Activated T-cell treated with anti-CD3 and anti-CD28 coated beads, Interleukin-2, amount 50 U/mL, for 4 hours (primary cell): ENCODE measurements around the gene SELL. TPM values are rescaled to one million over a fixed set of nuclear protein-coding genes. Genes with fewer than 3 reads are reported as not detected.
"Not testable (repeated sequence)": the region's sequence is repeated elsewhere in the genome, so short reads cannot be mapped to it uniquely, and the experiment has no call there.

Experiments
- ATAC-seq, 2 donors: fragments of 200-7000 bp; cut with Tn5 transposase; one replicate each; pipeline ENCODE4 v1.10.0; 2021
- DNase-seq: peaks from one replicate; pipeline ENCODE4 v3.0.0-alpha.2; 2020
- H3K27me3 Mint-ChIP-seq: one replicate; pipeline ENCODE4 v1.8.0; 2021; ENCODE audit warnings: low read depth, mixed read lengths
- H3K36me3 Mint-ChIP-seq: one replicate; pipeline ENCODE4 v1.8.0; 2022; ENCODE audit warnings: mixed read lengths; ENCODE audit not compliant: insufficient read depth
- H3K4me1 Mint-ChIP-seq: one replicate; pipeline ENCODE4 v1.8.0; 2021; ENCODE audit warnings: low read depth, mixed read lengths
- H3K4me3 Mint-ChIP-seq: one replicate; pipeline ENCODE4 v1.8.0; 2021; ENCODE audit warnings: mild to moderate bottlenecking, moderate library complexity, mixed read lengths
- H3K9me3 Mint-ChIP-seq: one replicate; pipeline ENCODE4 v1.8.0; 2021; ENCODE audit warnings: mixed read lengths
- total RNA-seq, 3 donors: library from RNA; stranded (reverse); gene quantifications; one replicate each; pipeline ENCODE4 v1.2.1, GENCODE V29; 2021

SELL gene
- total RNA-seq, 3 donors from 2014 or later, result 95.7 to 129 (median 112) TPM

GRCh38 chr1:169667699-169668596 is 43.5 kb downstream of the SELL start:
- peaks cover 56% of the 10 kb centered on the region for H3K4me1 Mint-ChIP-seq
- not testable (repeated sequence) for DNase-seq, H3K9me3 Mint-ChIP-seq, H3K36me3 Mint-ChIP-seq, H3K27me3 Mint-ChIP-seq
- ATAC-seq, result peak; percentile 46 to 53
- peak overlapping the region; percentile 55 for H3K4me3 Mint-ChIP-seq

DNA sequence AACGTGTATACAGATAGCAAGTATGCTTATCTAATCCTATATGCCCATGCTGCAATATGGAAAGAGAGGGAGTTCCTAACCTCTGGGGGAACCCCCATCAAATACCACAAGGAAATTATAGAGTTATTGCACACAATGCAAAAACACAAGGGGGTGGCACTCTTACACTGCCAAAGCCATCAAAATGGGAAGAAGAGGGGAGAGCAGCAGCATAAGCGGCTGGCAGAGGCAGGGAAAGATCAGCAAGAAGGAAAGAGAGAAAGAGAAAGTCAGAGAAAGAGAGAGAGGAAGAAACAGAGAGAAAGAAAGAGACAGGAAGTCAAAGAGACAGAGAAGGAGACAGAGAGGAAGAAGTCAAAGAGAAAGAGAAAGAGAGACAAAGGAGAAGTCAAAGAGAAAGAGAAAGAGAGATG is 44.2 kb downstream of the SELL start:
- peaks cover 55% of the 10 kb centered on the region for H3K4me1 Mint-ChIP-seq

GRCh38 chr1:169662680-169663079 is 48.7 kb downstream of the SELL start:
- not testable (repeated sequence) for H3K27me3 Mint-ChIP-seq, H3K9me3 Mint-ChIP-seq, H3K36me3 Mint-ChIP-seq, ATAC-seq, DNase-seq
- peaks cover 58% of the 10 kb centered on the region for H3K4me1 Mint-ChIP-seq
- peak overlapping the region; percentile 65 for H3K4me3 Mint-ChIP-seq

More for the DNA sequence above, 44.2 kb downstream of the SELL start:
- H3K4me3 Mint-ChIP-seq, result peak overlapping the region; percentile 55
- DNase-seq, H3K36me3 Mint-ChIP-seq, H3K9me3 Mint-ChIP-seq, H3K27me3 Mint-ChIP-seq: not testable (repeated sequence)
- ATAC-seq, result peak; percentile 90 to 93

- not testable (repeated sequence) for DNase-seq, ATAC-seq, H3K4me3 Mint-ChIP-seq, H3K27me3 Mint-ChIP-seq, H3K9me3 Mint-ChIP-seq, H3K36me3 Mint-ChIP-seq
- H3K4me1 Mint-ChIP-seq, result peaks cover 60% of the 10 kb centered on the region
Measured at GRCh38 chr1:169661066-169661465, 50.4 kb downstream of the SELL start.

DNA sequence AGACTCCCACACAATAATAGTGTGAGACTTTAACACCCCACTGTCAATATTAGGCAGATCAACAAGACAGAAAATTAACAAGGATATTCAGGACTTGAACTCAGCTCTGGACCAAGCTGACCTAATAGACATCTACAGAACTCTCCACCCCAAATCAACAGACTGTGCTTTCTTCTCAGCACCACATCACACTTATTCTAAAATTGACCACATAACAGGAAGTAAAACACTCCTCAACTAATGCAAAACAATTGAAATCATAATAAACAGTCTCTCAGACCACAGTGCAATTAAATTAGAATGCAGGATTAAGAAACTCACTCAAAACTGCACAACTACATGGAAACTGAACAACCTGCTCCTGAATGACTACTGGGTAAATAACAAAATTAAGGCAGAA is 52.6 kb downstream of the SELL start:
- Mint-ChIP-seq H3K9me3 (peaks cover 16% of the 10 kb centered on the region), H3K4me1 (peaks cover 79% of the 10 kb centered on the region)
- H3K36me3 Mint-ChIP-seq, H3K4me3 Mint-ChIP-seq, DNase-seq, H3K27me3 Mint-ChIP-seq, ATAC-seq: not testable (repeated sequence)

DNA sequence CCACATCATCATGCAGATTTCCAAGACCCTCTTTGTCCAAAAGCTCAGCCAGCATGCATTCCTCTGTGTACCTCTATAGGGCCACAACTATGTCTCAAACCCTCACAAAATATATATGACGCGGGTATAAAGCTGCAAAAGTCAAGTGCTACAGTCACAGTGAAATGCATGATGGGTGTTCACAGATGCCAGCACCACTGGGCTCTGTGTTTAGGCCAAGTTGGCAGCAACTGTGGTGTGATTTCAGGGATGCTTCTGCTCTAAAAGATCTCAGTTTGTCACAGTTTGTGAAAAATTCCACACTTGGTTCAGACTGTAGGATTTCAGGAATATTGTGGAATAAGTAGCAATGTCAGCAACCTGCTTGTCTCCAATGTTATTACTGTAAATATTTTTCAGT is 57.5 kb downstream of the SELL start:
- DNase-seq, result no peak
- ATAC-seq, result no peak
- H3K4me3 Mint-ChIP-seq, result no peak overlapping the region
- H3K36me3 Mint-ChIP-seq, result peaks cover 4% of the 10 kb centered on the region
- peaks cover 12% of the 10 kb centered on the region for H3K9me3 Mint-ChIP-seq
- H3K4me1 Mint-ChIP-seq, result peaks cover 69% of the 10 kb centered on the region
- no peaks in the 10 kb centered on the region for H3K27me3 Mint-ChIP-seq

- H3K9me3 Mint-ChIP-seq, result peaks cover 19% of the 10 kb centered on the region
- DNase-seq, result no peak
- H3K4me3 Mint-ChIP-seq, result no peak overlapping the region
- no peaks in the 10 kb centered on the region for H3K27me3 Mint-ChIP-seq
- H3K4me1 Mint-ChIP-seq, result peaks cover 58% of the 10 kb centered on the region
- peaks cover 2% of the 10 kb centered on the region for H3K36me3 Mint-ChIP-seq
- ATAC-seq, result no peak
Measured at GRCh38 chr1:169651035-169651434, 60.4 kb downstream of the SELL start.

DNA sequence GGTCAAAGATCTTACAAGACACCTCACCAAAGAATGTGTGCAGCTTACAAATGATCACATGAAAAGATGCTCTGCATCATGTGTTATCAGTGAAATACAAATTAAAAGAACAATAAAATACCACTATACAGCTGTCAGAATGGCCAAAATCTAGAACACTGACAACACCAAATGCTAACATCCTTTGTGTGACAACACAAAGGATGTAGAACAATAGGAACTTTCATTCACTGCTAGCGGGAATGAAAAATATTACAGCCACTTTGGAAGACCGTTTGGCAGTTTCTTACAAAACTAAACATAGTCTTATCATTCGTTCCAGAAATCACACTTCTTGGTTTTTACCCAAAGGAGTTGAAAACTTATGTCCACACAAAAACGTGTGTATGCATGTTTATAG is 60.9 kb downstream of the SELL start:
- H3K4me1 Mint-ChIP-seq, result peaks cover 53% of the 10 kb centered on the region

GRCh38 chr1:169648709-169649108 is 62.7 kb downstream of the SELL start:
- Mint-ChIP-seq H3K27me3 (no peaks in the 10 kb centered on the region), H3K4me3 (peak overlapping the region; percentile 60), H3K4me1 (peaks cover 45% of the 10 kb centered on the region), H3K9me3 (peaks cover 7% of the 10 kb centered on the region), H3K36me3 (no peaks in the 10 kb centered on the region)
- no peak for DNase-seq
- ATAC-seq, result peak in 1 of 2 donors; percentile 32

More for the DNA sequence above, 60.9 kb downstream of the SELL start:
- H3K36me3 Mint-ChIP-seq, result peaks cover 2% of the 10 kb centered on the region
- H3K4me3 Mint-ChIP-seq, result no peak overlapping the region
- no peaks in the 10 kb centered on the region for H3K27me3 Mint-ChIP-seq
- no peak for DNase-seq
- H3K9me3 Mint-ChIP-seq, result peaks cover 19% of the 10 kb centered on the region
- no peak for ATAC-seq

DNA sequence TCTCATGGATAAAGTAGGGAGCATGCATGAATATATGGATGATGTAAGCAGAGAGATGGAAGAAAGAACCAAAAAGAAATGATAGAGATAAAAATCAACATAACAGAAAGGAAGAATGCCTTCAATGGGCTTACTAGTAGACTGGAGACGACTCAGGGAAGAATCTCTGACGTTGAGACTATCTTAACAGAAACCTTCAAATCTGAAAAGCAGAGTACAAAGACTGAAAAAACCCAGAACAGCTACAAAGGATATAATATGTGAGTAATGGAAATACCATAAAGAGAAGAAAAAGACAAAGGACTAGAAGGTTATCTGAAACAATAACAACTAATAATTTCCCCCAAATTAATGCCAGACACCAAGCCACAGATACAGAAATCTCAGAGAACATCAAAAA is 63.2 kb downstream of the SELL start:
- H3K4me3 Mint-ChIP-seq, result peak overlapping the region; percentile 60
- ATAC-seq, result no peak

GRCh38 chr1:169647512-169647911 is 63.9 kb downstream of the SELL start:
- ATAC-seq (no peak), DNase-seq (no peak)
- H3K9me3 Mint-ChIP-seq, result peaks cover 7% of the 10 kb centered on the region
- peaks cover 45% of the 10 kb centered on the region for H3K4me1 Mint-ChIP-seq
- peak overlapping the region; percentile 60 for H3K4me3 Mint-ChIP-seq
- H3K27me3 Mint-ChIP-seq, result no peaks in the 10 kb centered on the region
- no peaks in the 10 kb centered on the region for H3K36me3 Mint-ChIP-seq

More for the DNA sequence above, 63.2 kb downstream of the SELL start:
- peaks cover 7% of the 10 kb centered on the region for H3K9me3 Mint-ChIP-seq
- no peaks in the 10 kb centered on the region for H3K36me3 Mint-ChIP-seq
- no peaks in the 10 kb centered on the region for H3K27me3 Mint-ChIP-seq
- DNase-seq, result no peak
- peaks cover 44% of the 10 kb centered on the region for H3K4me1 Mint-ChIP-seq

- Mint-ChIP-seq H3K36me3 (no peaks in the 10 kb centered on the region), H3K4me1 (peaks cover 40% of the 10 kb centered on the region), H3K27me3 (no peaks in the 10 kb centered on the region), H3K9me3 (peaks cover 11% of the 10 kb centered on the region), H3K4me3 (no peak overlapping the region)
- DNase-seq (no peak), ATAC-seq (no peak)
Measured at GRCh38 chr1:169644297-169644696, 67.1 kb downstream of the SELL start.
